EH (cell line): Measurements from ENCODE around the gene DEFB115.
"Not testable (repeated sequence)": the region's sequence is repeated elsewhere in the genome, so short reads cannot be mapped to it uniquely, and the experiment has no call there.

Experiments
- DNase-seq: peaks from one replicate; pipeline ENCODE4 v3.0.0-alpha.2; 2015; ENCODE audit warnings: low read depth

The DEFB115 gene

DNA sequence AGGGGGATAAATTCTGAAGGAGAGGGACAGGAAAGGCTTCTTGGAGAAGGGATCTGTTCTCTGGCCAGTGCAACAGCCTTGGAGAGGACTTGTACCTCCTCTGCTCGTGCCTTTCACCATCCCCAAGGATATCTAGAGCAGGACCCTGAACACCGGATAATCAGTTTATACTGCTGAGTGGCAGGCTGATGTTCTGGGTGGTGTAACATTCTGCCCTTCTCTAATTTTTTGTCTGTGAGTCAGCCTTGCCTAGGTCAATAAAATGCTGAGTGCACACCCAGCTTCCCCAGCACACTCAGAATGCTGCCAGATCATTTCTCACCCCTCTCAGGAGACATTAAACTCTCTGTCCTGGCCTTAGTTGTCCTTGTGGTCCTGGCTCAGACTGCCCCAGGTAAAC lies at the start of gene DEFB115:
Gene DEFB115 (plus strand): TSS at position 301 of the 400 bp plus-strand sequence. CDS start 0 bp downstream, at position 301.
- no peak for DNase-seq

DNA sequence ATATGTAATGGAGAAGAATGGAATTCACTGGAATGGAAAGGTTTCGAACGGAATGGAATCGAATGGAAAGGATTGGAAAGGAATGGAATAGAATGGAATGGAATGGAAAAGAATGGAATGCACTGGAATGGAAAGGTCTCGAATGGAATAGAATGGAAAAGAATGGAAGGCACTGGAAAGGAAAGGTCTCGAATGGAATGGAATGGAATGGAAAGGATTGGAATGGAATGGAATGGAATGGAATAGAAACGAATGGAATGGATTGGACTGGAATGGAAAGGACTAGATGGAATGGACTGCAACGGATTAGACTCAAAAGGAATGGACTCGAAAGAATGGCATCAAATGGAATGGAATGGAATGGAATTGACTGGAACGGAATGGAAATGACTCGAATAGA lies 20.5 kb upstream of the DEFB115 start:
- DNase-seq = no peak

- DNase-seq = no peak
Observed at GRCh38 chr20:31237763-31238162, 19.7 kb upstream of the DEFB115 start.

GRCh38 chr20:31239139-31239538 lies 18.3 kb upstream of the DEFB115 start:
- no peak for DNase-seq

DNA sequence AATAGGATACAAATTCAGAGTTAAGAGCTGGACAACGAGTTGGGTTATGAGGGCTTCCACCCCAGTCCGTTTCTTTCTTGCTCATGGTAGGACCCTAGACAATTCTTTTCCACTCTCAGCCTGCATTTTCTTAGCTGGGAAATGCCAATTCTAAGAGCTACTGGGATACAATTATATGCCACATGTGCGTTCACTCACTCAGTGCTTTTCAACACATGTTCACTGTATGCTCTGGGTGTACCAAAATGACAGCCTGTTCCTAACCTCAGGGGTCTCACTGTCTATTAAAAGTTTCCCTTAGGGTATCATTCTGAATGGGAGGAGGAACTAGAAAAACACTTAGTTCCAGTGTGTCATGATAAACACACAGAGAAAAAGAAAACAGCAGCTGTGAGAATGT lies 505 bp upstream of the DEFB115 start:
- no peak for DNase-seq

DNA sequence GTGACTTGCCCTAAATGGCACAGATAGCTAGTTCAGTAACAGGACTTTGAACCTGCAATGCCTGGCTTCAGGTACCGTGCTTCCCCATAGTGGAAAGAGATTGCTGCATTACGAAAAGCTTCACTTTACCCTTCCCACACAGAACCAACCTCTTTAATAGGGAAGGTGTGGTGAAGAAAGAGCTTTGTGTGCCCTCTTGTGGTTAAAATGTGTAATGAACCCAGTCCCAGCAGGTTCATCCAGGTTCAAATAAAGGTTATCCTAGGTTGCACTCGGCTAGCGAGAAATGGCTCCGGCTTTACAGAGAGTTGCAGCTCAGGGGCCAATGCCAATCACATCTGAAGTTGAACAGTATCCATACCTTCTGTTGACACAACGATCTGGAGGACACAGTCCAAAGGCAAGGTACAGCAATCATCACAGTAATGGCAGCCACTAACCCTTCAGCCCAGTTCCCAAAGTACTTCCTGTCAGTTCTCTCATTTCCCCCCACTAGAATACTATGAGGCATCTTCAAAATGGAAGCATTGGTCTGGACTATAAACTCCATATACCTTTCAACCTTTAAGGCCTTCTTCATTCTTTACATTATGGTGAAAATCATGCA lies 3.0 kb downstream of the DEFB115 start:
- DNase-seq = no peak

- no peak for DNase-seq
Observed at GRCh38 chr20:31274441-31274840, 17.0 kb downstream of the DEFB115 start.

DNA sequence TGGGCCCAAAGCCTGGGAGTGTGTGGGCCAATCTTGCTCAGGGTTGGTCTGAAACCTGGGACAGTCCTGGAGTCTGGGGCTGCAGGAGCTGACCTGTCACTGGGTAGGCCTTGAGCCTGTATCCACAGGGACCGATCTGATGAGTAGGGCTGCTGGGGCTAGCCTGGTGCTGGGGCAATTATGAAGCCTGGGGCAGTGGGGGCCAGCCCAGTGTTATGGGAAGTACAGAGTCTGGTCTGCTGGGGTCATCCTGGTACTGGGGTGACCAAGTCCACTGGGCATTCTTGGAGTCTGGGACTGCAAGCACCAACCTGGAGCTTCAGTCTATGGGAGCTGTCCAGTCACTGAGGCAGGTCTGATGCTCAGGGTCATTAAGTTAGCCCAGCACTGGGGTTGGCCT lies 20.7 kb downstream of the DEFB115 start:
- DNase-seq = no peak

- DNase-seq = not testable (repeated sequence)
Observed at GRCh38 chr20:31284964-31285363, 27.5 kb downstream of the DEFB115 start.

DNA sequence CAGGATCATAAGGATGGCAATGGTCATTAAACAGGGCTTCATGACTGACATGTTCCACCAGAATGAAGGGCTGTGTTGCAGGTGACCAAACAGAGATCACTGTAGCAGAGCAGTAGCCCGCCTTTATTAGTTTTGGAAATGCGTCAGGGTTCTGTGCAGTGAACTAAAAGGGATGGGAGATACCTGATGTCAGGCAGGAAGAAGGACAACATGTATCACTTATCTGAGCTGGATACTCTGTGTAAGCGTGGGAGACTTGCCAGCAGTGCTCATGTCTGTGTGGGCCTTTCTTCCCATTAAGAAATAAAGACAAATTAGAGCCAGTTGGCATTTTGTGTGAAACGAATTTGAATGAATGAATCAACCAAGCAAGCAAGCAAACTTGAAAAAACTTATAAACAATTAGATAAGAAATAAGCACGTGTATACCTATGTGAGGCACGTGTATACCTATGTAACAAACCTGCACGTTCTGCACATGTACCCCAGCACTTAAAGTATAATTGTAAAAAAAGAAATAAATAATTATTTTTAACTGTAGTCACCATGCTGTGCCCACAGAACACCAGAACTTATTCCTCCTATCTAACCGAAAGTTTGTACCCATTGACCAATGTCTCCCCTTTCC lies 51.2 kb downstream of the DEFB115 start, which contains the start of gene DEFB116:
Gene DEFB116 (minus strand): TSS at position 51 of the 628 bp plus-strand sequence. CDS start 0 bp downstream, at position 51.
- no peak for DNase-seq
